Hindlimb muscle (tissue), 1 donor: ENCODE data around the gene MALL. TPM values are rescaled to one million over a fixed set of nuclear protein-coding genes. Genes with fewer than 3 reads are reported as not detected.
"Not testable (repeated sequence)": the region's sequence is repeated elsewhere in the genome, so short reads cannot be mapped to it uniquely, and the experiment has no call there.

Source experiments
- DNase-seq: peaks from one replicate; pipeline ENCODE4 v3.0.0-alpha.2; 2013
- polyA plus RNA-seq: library from polyadenylated mRNA; unstranded; fragments of 120-200 nt; gene quantifications from one replicate; pipeline ENCODE4 v1.2.1, GENCODE V29; 2013; ENCODE audit not compliant: insufficient read length

The MALL gene
- polyA plus RNA-seq: 12.8 TPM

DNA sequence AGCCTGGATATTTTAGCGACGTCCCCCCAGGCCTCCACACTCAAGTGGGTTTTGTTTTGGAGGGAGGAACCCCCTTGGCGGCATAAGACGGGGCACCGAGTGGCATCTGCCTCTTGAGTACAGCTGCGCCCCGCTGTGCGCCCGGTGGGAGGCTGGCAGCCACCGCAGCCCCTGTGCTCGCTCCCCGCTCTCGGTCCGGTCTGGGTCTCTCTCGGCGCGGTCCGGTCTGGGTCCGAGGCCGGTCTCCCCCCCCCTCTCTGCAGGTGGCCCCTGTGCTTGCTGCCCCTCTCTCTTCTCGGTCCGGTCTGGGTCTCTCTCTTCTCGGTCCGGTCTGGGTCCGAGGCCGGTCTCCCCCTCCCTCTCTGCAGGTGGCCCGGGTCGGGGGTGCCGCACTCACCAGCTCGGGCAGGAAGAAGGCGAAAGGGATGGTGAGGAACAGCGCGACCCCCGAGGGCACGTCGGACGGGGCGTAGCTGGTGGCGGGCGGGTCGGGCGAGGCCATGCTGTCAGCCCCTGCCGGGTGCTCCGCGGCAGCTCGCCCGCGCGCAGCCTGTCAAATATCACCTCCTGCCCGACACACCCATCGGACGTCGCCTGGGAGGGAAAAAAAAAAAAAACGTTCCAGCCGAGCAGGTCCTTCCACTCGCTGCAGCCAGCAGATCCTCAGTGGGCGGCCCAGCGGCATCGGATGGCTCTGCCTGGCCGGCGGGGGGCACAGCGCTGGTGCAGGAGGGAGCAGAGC lies at the start of gene MALL:
Gene MALL, minus strand, starts transcription at position 532 of the 742 bp plus-strand sequence. Its CDS starts 30 bp downstream, at position 502.
- DNase-seq: no peak

DNA sequence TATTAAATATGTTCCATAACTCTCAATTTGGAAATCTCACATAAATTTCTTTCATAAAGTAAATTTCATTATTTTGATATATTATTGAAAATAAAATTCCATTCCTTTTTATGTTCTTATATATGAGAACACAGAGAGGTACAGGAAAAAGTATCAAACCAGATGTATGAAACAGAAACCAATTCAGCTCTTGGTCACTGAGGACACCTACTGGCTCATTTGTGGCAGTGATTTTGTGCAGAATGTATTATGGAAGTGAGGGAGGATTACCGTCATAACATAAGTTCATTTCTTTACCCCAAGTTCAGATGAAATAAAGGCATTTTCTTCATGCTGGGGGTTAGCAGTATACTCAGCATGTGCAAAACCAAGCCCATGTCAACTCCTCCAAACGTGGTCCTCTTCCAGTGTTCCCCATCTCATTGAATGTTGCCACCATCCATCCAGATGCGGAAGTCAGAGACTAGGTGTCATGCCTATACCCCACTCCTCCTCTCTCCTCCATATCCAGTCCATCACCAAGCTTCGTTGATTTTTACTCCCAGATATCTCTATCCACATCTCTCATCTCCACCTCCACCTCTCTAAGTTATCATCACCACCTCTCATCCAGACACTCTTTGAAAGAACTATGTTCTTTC lies 41.7 kb upstream of the MALL start:
- peak; percentile 43 for DNase-seq

DNA sequence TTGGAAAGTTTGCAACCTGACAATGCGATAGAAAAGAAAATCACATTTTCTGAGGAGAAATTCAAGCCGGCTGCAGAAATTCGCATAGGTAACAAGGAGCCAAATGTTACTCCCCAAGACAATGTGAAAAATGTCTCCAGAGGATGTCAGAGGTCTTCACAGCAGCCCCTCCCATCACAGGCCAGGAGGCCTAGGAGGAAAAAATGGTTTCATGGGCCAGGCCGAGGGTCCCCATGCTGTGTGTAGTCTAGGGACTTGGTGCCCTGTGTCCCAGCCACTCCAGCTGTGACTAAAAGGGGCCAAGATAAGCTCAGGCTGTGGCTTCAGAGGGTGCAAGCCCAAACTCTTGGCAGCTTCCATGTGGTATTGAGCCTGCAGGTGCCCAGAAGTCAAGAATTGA lies 39.2 kb upstream of the MALL start:
- DNase-seq: not testable (repeated sequence)

DNA sequence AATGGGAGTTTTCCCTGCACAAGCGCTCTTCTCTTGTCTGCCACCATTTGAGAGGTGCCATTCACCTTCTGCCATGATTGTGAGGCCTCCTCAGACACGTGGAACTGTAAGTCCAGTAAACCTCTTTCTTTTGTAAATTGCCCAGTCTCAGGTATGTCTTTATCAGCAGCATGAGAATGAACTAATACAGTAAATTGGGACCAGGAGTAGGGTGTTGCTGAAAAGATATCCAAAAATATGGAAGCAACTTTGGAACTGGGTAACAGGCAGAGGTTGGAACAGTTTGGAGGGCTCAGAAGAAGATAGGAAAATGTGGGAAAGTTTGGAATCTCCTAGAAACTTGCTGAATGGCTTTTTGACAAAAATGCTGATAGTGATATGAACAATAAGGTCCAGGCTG lies 38.6 kb upstream of the MALL start:
- DNase-seq: not testable (repeated sequence)

GRCh38 chr2:110153416-110153815 lies 37.8 kb upstream of the MALL start:
- DNase-seq: no peak

DNA sequence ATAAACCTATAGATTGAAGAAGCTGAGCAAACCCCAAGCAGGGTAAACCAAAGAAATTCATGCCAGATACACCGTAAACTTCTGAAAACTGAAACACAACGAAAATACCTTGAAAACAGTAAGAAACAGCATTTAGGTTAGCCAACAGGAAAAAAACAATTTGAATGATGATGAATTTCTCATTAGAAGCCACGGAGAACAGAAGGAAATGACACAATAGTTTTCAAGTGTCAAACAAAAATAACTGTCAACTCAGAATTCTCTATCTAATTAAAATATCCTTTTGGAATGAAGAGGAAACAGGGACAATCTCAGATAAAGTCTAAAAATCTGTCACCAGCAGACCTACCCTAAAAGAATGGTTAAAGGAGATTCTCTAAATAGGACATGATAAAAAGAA lies 37.3 kb upstream of the MALL start:
- DNase-seq: no peak

GRCh38 chr2:110149330-110150220 lies 34.0 kb upstream of the MALL start:
- DNase-seq: no peak

DNA sequence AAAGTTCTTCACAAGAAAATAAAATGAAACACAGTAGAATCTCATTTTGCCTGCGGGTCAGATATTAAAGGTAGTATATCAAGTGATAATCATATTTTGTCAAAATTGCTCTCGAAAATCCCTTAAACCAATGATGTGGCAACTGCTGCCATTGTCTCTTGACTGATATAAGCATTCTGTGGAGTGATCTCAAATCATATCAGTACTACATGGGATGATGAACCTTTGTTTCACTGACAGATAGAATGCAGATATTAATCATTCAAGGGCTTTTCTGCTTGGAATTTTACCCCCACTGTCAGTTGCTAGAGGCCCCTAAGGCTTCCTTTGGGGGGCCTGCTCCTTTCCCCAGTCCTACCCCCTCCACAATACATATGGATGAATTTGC lies 31.3 kb upstream of the MALL start:
- DNase-seq: no peak

- DNase-seq: no peak
Observed at GRCh38 chr2:110146183-110146944, 30.7 kb upstream of the MALL start.

DNA sequence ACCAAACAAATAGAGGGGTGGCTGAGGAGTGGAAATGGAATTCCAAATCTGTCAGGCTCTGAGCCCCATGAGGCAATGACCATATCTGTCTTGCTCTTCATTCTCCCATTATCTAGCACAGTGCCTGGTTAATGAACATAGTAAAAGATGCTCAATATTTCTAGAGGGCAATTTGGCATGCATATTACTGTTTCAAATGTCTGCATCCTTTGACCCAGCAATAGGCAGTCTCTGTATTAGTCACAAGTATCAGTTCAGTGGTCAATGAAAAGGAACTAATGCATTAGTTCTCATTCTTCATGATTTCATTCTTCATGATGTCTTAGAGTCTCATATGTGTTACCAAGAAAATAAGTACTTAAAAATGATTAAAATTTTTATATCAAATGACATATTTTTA lies 28.4 kb upstream of the MALL start:
- DNase-seq: no peak

DNA sequence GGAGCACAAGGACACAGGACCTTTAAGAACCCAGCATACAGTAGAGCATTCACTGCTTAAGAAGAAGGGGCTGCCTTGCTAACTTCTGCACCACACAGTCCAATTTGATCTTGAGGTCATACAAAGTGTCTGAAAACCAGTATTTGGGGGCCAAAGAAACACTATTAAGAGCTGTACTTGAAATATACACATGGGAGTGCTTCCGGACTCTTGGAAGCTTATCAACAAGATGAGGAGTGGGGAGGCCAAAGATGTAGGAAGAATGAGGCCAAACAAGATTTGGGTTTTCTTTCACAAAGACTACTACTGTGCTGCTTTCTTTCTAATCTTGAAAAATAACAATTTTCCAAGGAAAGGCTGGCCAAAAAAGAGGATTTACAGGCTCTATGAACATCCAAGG lies 24.8 kb upstream of the MALL start:
- DNase-seq: no peak

DNA sequence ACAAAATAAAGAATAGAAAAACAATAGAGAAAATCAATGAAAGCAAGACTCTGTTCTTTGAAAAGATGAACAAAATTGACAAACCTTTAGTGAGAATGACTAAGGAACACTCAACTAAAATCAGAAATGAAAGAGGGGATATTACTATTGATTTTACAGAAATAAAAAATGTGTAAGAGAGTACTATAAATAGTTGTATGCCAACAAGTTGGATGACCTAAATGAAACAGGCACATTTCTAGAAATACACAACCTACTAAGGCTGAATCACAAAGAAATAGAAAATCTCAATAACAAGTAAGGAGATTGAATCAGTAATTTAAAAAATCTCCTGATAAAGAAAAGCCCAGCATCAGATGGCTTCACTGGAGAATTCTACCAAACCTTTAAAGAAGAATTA lies 18.4 kb upstream of the MALL start:
- no peak for DNase-seq

DNA sequence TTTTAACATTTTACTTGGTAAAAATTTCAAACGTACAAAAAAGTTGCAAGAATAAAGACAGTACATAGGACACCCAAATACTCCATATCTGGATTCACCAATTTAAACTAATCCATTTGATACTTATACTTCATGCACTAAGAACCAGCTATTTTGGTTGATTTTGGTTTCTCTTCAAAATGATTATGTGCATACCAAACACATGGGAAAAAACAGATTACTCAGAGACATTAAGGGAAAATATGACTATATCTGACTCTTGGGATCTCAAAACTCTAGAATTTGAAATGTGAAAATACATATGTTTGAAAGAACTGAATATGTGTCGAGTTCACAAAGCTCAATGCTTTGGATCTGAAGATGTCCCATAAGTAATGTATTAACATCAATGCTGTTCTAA lies 15.5 kb upstream of the MALL start:
- DNase-seq: no peak

GRCh38 chr2:110130757-110131156 lies 15.1 kb upstream of the MALL start:
- DNase-seq: no peak

DNA sequence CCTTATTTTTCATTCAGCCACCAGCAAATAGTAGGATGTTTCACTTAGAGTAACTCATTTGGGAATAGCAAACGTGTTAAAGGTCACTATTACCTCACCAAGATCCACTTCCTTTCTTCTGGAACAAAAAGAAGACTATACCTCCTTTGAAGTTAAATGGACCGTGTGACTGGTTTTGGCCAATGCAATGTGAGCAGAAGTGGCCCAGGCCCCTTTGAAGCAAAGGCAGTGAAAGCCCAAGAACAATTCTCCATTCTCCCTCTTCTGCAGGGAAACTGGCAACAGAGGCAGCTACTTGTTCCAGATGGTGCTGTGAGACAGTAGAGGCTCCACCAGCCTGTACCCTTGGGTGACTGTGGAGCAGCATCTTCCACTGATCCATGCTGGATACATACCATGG lies 11.3 kb upstream of the MALL start:
- DNase-seq: no peak

GRCh38 chr2:110126086-110126773 lies 10.6 kb upstream of the MALL start:
- DNase-seq: no peak

GRCh38 chr2:110124939-110125691 lies 9.5 kb upstream of the MALL start:
- DNase-seq: no peak

GRCh38 chr2:110124038-110124825 lies 8.6 kb upstream of the MALL start:
- DNase-seq: no peak

- DNase-seq: no peak
Observed at GRCh38 chr2:110121592-110121991, 6.0 kb upstream of the MALL start.

DNA sequence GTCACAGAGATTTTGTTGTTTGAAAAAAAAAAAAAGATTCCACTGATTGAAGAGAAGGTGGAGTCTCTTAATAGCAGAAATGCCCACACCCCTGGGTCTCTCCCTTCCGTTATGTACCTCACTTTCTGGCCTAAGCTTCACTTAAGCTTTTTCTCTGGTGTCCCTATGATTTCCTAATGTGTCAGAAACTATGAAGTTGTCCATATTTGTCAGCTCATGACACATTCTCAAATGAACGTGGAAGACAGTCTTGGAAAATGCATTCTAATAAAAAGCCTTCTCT lies 5.4 kb upstream of the MALL start:
- DNase-seq: no peak
